Lung (tissue), 12 donors: ENCODE results near the gene CARD9. TPM values are rescaled to one million over a fixed set of nuclear protein-coding genes. Genes with fewer than 3 reads are reported as not detected.

ENCODE experiments used
- ATAC-seq: fragments of 200-7000 bp; cut with Tn5 transposase; one replicate; pipeline ENCODE4 v1.9.1; 2020; ENCODE audit warnings: moderate number of reproducible peaks; ENCODE audit not compliant: insufficient read depth, low FRiP score
- DNase-seq, 3 donors: peaks; one replicate each; pipeline ENCODE4 v3.0.0-alpha.2; 2013 to 2017
- H3K27ac ChIP-seq, 2 donors: one replicate each; pipeline ENCODE4 v1.5.1; 2013; ENCODE audit warnings: mild to moderate bottlenecking in 2 of 2, moderate library complexity in 2 of 2, control low read depth in 1 of 2, inconsistent platforms in 1 of 2, low read depth in 1 of 2, low read length in 1 of 2
- H3K27me3 ChIP-seq, 3 donors: one replicate each; pipeline ENCODE4 v1.5.1; 2013; ENCODE audit warnings: low read length in 2 of 3; ENCODE audit not compliant: control insufficient read depth in 3 of 3, insufficient read depth in 3 of 3
- H3K36me3 ChIP-seq, 4 donors: one replicate each; pipeline ENCODE4 v1.5.1; 2013; ENCODE audit warnings: low read length in 4 of 4, mild to moderate bottlenecking in 1 of 4, moderate library complexity in 1 of 4; ENCODE audit not compliant: control insufficient read depth in 4 of 4, insufficient read depth in 4 of 4
- H3K4me1 ChIP-seq, 5 donors: one replicate each; pipeline ENCODE4 v1.5.1; 2013; ENCODE audit warnings: low read length in 5 of 5, mild to moderate bottlenecking in 2 of 5, moderate library complexity in 1 of 5; ENCODE audit not compliant: control insufficient read depth in 5 of 5, insufficient read depth in 5 of 5
- H3K4me3 ChIP-seq: one replicate; pipeline ENCODE4 v1.5.1; 2013; ENCODE audit warnings: mild to moderate bottlenecking, control low read depth, moderate library complexity
- H3K9ac ChIP-seq, 2 donors: one replicate each; pipeline ENCODE4 v1.5.1; 2013; ENCODE audit warnings: low read length in 2 of 2, control low read depth in 1 of 2; ENCODE audit not compliant: insufficient read depth in 1 of 2
- H3K9me3 ChIP-seq, 4 donors: one replicate each; pipeline ENCODE4 v1.5.1; 2013; ENCODE audit warnings: low read length in 3 of 4, mild to moderate bottlenecking in 1 of 4, moderate library complexity in 1 of 4; ENCODE audit not compliant: control insufficient read depth in 4 of 4, insufficient read depth in 3 of 4
- CTCF ChIP-seq: IDR thresholded peaks from 2 replicates; pipeline ENCODE4 v1.5.1; 2012; ENCODE audit warnings: mild to moderate bottlenecking; ENCODE audit errors: control extremely low read depth, extremely low read depth
- WGBS, 2 donors: extraction: QIAGEN DNeasy Blood & Tissue Kit; methylation state at CpG; one replicate each; pipeline ENCODE4 v1.1.7; 2013; 5-methylcytosine and 5-hydroxymethylcytosine counted together
- polyA plus RNA-seq, 2 donors: library from polyadenylated mRNA; stranded (reverse); fragments of 200-250 nt; gene quantifications; one replicate each; pipeline ENCODE4 v1.2.1, GENCODE V29; 2013
- total RNA-seq, 2 donors: library from RNA; depleted of rRNA in 1 of 2; stranded (reverse); fragments of >200 nt in 1 of 2; gene quantifications; one replicate each; pipeline ENCODE4 v1.2.1, GENCODE V29; 2014 to 2021
- donor health status: control.
- donor health status: control.
- donor health status: Bipolar disorder and iron deficiency.
- donor health status: healthy.
- donor health status: DM: yes; HTN: yes; CAD: no.

CARD9 gene
- total and polyA plus RNA-seq, 4 donors, result 3.8 to 16.0 (median 11.5) TPM

GRCh38 chr9:136314056-136314416, 59.4 kb downstream of the CARD9 start:
- 87 to 91% methylated on average over 3 of the region's 3 CpGs for WGBS, 2 donors
- Histone ChIP-seq H3K9me3 (peaks cover 0 to 6% (median 0%) of the 10 kb centered on the region in 4 donors), H3K4me1 (peaks cover 0 to 5% (median 0%) of the 10 kb centered on the region in 5 donors), H3K9ac (no peak overlapping the region), H3K27ac (no peak overlapping the region), H3K4me3 (no peak overlapping the region), H3K27me3 (no peaks in the 10 kb centered on the region), H3K36me3 (no peaks in the 10 kb centered on the region)
- DNase-seq (no peak), ATAC-seq (no peak)
- no peak for TF ChIP-seq CTCF

Other genes starting within 250 kb of the CARD9 start
- not detected for gene LHX3, start 168.5 kb downstream of the CARD9 start, total RNA-seq
- not detected for gene LHX3, start 168.5 kb downstream of the CARD9 start, polyA plus RNA-seq
- 10 to 100 TPM; 10.4 to 12.2 TPM for gene QSOX2, start 127.9 kb downstream of the CARD9 start, total RNA-seq
- 10 to 100 TPM in 1 of 2 donors, 1 to 10 TPM in 1; 4.9 to 10.3 TPM for gene QSOX2, start 127.9 kb downstream of the CARD9 start, polyA plus RNA-seq
- gene CCDC187, start 69.6 kb downstream of the CARD9 start, total RNA-seq, result 10 to 100 TPM; 11.4 to 16.8 TPM
- 1 to 10 TPM; 2.0 to 2.1 TPM for gene CCDC187, start 69.6 kb downstream of the CARD9 start, polyA plus RNA-seq
- 10 to 100 TPM; 28.5 to 41.6 TPM for gene GPSM1, start 46.1 kb downstream of the CARD9 start, total RNA-seq
- gene GPSM1, start 46.1 kb downstream of the CARD9 start, polyA plus RNA-seq, result 10 to 100 TPM; 12.6 to 16.8 TPM
- gene DNLZ, start 9.9 kb downstream of the CARD9 start, total RNA-seq, result 10 to 100 TPM in 1 of 2 donors, 1 to 10 TPM in 1; 7.7 to 34.3 TPM
- gene DNLZ, start 9.9 kb downstream of the CARD9 start, polyA plus RNA-seq, result 10 to 100 TPM; 13.1 to 20.6 TPM
- gene SNAPC4, start 26.5 kb upstream of the CARD9 start, total RNA-seq, result 10 to 100 TPM; 12.3 to 12.4 TPM
- 1 to 10 TPM; 6.8 to 7.3 TPM for gene SNAPC4, start 26.5 kb upstream of the CARD9 start, polyA plus RNA-seq
- 10 to 100 TPM; 25.5 to 48.4 TPM for gene ENTR1, start 36.9 kb upstream of the CARD9 start, total RNA-seq
- 10 to 100 TPM; 30.8 to 44.6 TPM for gene ENTR1, start 36.9 kb upstream of the CARD9 start, polyA plus RNA-seq
- 10 to 100 TPM; 26.5 to 44.0 TPM for gene PMPCA, start 37.0 kb upstream of the CARD9 start, total RNA-seq
- 10 to 100 TPM; 36.9 to 46.7 TPM for gene PMPCA, start 37.0 kb upstream of the CARD9 start, polyA plus RNA-seq
- gene INPP5E, start 66.2 kb upstream of the CARD9 start, total RNA-seq, result 10 to 100 TPM in 1 of 2 donors, 1 to 10 TPM in 1; 8.4 to 18.4 TPM
- 1 to 10 TPM; 7.2 to 8.7 TPM for gene INPP5E, start 66.2 kb upstream of the CARD9 start, polyA plus RNA-seq
- gene SEC16A, start 109.4 kb upstream of the CARD9 start, total RNA-seq, result 10 to 100 TPM; 44.3 to 78.8 TPM
- gene SEC16A, start 109.4 kb upstream of the CARD9 start, polyA plus RNA-seq, result 10 to 100 TPM; 44.2 to 49.1 TPM
- gene NOTCH1, start 172.4 kb upstream of the CARD9 start, total RNA-seq, result 100 to 1,000 TPM in 1 of 2 donors, 10 to 100 TPM in 1; 64.3 to 101 TPM
- 10 to 100 TPM; 23.9 to 24.7 TPM for gene NOTCH1, start 172.4 kb upstream of the CARD9 start, polyA plus RNA-seq